NCI-H748 (cell line): Measurements from ENCODE around the gene ZIC4.
A peak's percentile ranks its signal among the peaks of the same experiment; 100 is the strongest.

Experiments
- DNase-seq: peaks from one replicate; lab custom pipeline; 2025; ENCODE audit not compliant: unreplicated experiment; lab: John Stamatoyannopoulos, UW

ZIC4 gene

DNA sequence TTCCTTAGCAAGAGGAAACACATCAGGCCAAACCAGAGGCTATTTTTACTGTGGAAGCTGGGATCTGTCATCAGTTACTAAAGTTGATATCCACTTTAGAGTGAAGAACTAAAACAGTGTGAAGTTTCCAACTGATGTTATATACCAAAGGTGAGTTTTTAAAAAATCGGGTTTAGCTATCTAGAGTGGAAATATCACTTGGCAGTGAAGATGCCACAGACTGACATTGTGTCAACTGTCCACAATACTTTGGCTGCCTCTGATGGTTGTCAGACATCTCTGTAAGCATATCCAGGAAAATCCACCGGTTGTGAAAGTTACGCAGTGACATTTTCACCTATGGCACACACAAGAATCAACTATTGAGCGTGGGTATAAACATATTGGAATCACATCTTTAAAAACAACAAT, 12.0 kb upstream of the ZIC4 start:
- DNase-seq: no peak

DNA sequence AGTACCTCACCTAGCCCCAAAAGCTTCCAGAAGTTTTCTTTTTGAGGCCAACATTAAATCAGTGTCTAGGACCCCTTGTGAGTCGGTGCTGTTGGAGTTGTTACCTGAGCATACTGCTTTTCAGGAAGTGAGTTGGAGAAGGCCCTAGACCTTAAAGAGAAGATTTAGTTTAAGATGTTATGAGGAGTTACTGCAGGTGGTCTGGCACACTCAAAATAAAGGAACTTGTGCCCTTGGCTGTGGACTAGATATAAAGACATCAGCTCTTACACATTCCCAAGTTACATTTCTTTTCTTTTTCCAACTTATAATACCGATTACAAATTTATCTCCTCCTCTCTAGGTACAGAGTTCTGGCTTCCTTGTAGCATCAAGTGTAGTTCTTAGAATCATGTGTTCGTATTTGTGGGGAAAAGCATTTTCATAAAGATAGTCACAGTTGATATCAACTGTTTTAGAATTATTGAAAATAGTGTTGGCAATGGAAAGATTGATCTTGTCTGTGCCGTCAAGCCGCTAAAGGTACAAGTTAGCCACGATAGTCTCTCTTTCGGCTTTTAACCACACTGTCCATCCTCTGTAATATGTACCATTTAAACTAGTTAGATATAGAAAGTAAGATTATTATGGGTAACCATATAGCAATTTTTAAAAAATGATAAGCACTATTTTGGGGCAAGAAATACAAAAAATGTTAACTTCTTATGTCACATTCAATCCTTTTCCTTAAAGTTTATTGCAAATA, 11.4 kb upstream of the ZIC4 start:
- no peak for DNase-seq

GRCh38 chr3:147416931-147417330, 10.6 kb upstream of the ZIC4 start:
- no peak for DNase-seq

- no peak for DNase-seq
These were observed 9.5 kb upstream of the ZIC4 start for GRCh38 chr3:147415874-147416273.

GRCh38 chr3:147415286-147415685, 8.9 kb upstream of the ZIC4 start:
- DNase-seq: no peak

- DNase-seq: no peak
These were observed 8.2 kb upstream of the ZIC4 start for GRCh38 chr3:147414390-147415138.

DNA sequence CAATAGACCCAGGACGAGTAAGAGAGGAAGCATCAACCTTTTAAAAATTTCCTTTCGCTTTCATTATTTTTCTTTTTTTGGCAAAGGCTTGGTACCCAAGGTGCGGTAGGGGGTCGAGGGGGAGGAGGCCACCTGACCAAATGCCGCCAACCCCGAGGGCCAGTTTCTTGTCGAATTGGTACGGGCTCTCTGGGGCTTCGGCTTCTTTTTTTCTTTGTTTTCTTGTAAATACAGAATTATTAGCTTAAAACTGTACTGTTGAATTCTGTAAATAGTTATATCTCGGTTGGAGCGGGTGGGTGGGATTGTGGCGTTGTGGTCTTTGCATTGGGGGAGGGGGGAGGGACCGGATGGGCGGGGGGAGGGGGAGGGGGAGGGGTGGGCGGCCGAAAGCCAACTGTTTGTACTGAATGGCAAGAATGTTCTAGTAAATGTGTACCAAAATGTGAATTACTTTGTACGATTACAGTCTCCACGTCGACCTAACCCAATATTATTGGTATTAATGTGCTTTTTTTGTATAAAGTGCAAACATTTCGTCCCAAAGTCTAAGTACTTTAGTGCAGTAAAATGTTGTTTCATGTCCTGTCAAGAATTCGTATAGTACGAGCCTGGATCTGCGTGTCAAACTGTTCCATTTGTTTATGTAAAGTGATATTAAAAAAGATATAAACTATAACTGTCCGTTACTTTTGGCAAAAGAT, 7.5 kb upstream of the ZIC4 start:
- DNase-seq: no peak

DNA sequence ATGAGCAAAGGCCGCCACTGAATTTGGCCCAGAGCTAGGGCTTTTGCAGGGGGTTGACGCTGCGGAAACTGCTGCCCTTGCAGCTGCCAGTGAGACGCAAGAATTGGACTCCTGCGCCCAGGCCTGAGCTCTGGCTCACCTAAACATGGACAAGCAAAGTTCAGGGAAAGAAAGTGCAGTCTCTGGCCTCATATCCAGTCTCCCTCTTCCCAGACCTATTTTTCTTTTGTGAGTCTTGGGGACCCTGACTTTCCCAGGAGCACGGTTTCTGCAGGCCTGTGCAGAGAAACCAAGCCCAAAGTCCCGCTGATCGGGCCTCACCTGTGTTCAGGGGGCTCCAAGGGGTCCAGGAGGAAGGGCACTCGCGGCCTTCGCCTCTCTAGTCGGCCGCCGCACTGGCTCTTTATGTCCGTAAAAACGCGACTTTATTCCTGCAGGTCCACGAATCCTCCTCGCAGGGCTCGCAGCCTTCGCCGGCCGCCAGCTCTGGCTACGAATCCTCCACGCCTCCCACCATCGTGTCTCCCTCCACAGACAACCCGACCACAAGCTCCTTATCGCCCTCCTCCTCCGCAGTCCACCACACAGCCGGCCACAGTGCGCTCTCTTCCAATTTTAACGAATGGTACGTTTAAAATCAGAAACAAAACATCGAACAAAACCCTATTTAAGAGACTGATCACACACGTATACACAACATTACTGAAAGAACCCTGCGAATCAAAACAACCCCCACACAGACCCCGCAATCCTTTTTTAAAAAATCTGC, 6.8 kb upstream of the ZIC4 start:
- no peak for DNase-seq

GRCh38 chr3:147412261-147412916, 6.0 kb upstream of the ZIC4 start:
- DNase-seq: no peak

DNA sequence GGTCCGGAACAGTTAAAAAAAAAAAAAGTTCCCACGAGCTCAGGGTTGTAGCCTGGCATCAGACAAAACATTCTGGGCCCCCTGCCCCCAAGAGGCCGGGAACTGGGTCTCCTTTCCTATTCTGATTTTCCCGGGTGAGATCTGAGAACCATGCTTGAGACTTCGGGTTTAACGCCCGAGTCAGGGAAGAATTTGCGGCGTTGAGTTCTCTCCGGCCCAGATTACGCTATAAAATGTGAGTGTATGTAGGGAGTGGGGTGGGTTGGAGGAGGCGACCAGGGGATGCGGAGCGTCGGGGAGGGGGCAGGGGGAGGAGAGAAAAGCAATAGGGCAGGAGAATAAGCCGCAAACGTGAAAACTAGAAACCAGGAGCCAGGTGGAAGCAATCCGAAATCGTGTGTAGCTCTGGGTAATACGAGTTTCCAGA, 5.5 kb upstream of the ZIC4 start:
- DNase-seq: no peak

DNA sequence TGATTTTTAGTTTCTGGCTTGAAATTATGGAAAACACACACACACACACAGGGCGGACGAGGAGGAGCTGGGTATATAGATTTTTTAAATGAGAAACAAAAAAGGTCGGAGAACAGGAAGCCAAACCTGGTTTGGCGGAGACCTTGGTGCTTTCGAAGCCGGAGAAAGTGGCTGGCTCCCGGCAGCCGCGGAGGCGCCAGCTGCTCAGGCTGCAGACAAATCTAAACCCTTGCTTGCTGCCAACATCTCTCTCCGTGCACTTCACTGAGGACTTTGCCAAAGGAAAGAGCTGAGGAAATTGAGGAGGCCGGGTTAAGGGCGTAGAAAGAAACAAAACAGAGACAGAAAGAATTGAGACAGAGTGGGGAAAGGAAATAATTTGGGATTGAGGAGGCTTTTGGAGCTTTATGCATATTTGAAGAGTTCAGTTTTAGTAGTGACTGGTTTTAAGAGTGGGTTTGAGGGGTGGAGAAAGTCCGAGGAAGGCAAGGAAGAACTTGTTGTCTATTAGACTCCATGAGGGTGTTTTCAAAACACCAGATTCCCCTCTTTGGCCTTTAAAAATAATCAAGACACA, 5.0 kb upstream of the ZIC4 start:
- peak; percentile 61 for DNase-seq

DNA sequence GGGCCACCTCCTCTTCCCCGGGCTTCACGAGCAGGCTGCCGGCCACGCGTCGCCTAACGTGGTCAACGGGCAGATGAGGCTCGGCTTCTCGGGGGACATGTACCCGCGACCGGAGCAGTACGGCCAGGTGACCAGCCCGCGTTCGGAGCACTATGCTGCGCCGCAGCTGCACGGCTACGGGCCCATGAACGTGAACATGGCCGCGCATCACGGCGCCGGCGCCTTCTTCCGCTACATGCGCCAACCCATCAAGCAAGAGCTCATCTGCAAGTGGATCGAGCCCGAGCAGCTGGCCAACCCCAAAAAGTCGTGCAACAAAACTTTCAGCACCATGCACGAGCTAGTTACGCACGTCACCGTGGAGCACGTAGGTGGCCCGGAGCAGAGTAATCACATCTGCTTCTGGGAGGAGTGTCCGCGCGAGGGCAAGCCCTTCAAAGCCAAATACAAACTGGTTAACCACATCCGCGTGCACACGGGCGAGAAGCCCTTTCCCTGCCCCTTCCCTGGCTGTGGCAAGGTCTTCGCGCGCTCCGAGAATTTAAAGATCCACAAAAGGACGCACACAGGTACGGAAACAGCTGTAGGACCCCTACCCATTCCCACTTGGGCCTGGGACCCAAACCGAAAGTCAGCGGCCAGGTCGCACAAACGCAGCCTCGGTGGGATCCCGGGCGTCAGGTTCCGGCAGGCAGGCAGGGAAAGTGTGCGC, 4.3 kb upstream of the ZIC4 start:
- DNase-seq: peak; percentile 45

- DNase-seq: no peak
These were observed 3.8 kb upstream of the ZIC4 start for GRCh38 chr3:147410116-147410525.

GRCh38 chr3:147409143-147410115, 3.1 kb upstream of the ZIC4 start, which contains the start of gene ZIC1:
Gene ZIC1, plus strand, starts transcription at chr3:147409365. Its CDS starts 748 bp downstream, at chr3:147410113.
- no peak for DNase-seq

GRCh38 chr3:147408188-147409100, 2.1 kb upstream of the ZIC4 start:
- no peak for DNase-seq

DNA sequence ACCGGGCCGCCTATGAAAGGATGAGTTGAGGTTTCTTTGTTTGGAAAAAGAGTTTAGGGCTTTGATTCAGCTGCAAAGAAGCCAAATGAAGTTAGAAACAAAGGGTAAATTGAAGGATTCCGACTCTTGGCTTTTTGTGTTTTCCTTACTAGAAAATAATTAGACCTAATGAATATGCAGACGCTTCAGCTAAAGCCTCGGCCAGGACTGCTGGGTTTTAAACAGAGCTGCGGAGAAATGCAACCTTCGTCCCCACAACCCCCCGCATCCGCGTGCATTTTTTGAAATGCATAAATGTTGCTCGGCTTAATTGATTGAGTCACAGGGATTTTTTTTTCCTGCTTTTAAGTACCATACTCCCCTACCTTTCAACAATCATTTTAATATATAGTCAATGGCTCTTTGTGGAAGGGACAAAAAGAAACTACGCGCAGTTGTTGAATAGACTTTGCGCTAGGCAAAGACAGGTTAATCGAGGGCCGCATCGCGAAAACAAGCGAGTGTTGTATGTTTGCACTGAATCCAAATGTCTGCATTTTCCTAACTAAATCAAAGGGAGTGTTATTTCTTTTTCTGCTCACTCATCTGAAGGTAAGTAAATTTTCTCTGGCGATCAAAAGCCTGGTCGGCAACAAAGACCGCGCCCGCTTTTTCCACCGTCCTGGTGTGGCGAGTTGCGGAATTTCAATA, 1.3 kb upstream of the ZIC4 start:
- DNase-seq: peak; percentile 25

GRCh38 chr3:147407114-147407497, 763 bp upstream of the ZIC4 start:
- DNase-seq: no peak
